Ishikawa (cell line): ENCODE measurements around the gene GET4.

ENCODE experiments used
- CEBPB ChIP-seq: IDR thresholded peaks from 2 replicates; pipeline ENCODE4 v1.6.1; 2012
- CREB1 ChIP-seq: IDR thresholded peaks from 2 replicates; pipeline ENCODE4 v1.6.1; 2012; ENCODE audit warnings: low read depth
- EGR1 ChIP-seq: IDR thresholded peaks from 2 replicates; pipeline ENCODE4 v1.6.1; 2012
- EP300 ChIP-seq: IDR thresholded peaks from 2 replicates; pipeline ENCODE4 v1.6.1; 2012; ENCODE audit warnings: borderline replicate concordance
- FOXM1 ChIP-seq: IDR thresholded peaks from 2 replicates; pipeline ENCODE4 v1.6.1; 2012; ENCODE audit warnings: low read depth, borderline replicate concordance
- MAX ChIP-seq: IDR thresholded peaks from 2 replicates; pipeline ENCODE4 v1.6.1; 2012
- NFIC ChIP-seq: IDR thresholded peaks from 2 replicates; pipeline ENCODE4 v1.6.1; 2012
- RAD21 ChIP-seq: IDR thresholded peaks from 2 replicates; pipeline ENCODE4 v1.6.1; 2012; ENCODE audit warnings: low read depth
- REST ChIP-seq: IDR thresholded peaks from 2 replicates; pipeline ENCODE4 v1.6.1; 2012; ENCODE audit warnings: low read depth, mild to moderate bottlenecking
- TAF1 ChIP-seq: IDR thresholded peaks from 2 replicates; pipeline ENCODE4 v1.6.1; 2012; ENCODE audit warnings: low read depth, mild to moderate bottlenecking
- TCF12 ChIP-seq: IDR thresholded peaks from 2 replicates; pipeline ENCODE4 v1.6.1; 2012; ENCODE audit warnings: low read depth
- TEAD4 ChIP-seq: IDR thresholded peaks from 2 replicates; pipeline ENCODE4 v1.6.1; 2012
- USF1 ChIP-seq: IDR thresholded peaks from 2 replicates; pipeline ENCODE4 v1.6.1; 2012
- YY1 ChIP-seq: IDR thresholded peaks from 2 replicates; pipeline ENCODE4 v1.6.1; 2012; ENCODE audit warnings: low read depth
- ZBTB7A ChIP-seq: IDR thresholded peaks from 2 replicates; pipeline ENCODE4 v1.6.1; 2012; ENCODE audit warnings: low read depth

The GET4 gene

GRCh38 chr7:882336-883035 is 6.1 kb downstream of the GET4 start:
- TF ChIP-seq TEAD4 (no peak), NFIC (no peak), FOXM1 (no peak), MAX (no peak), EP300 (no peak), TCF12 (no peak), EGR1 (no peak)

- TF ChIP-seq ZBTB7A (no peak), CEBPB (no peak), EGR1 (no peak), FOXM1 (no peak), NFIC (no peak), RAD21 (no peak), MAX (no peak), REST (no peak), YY1 (no peak), USF1 (no peak), TEAD4 (no peak), CREB1 (no peak)
Measured at GRCh38 chr7:883055-884021, 7.0 kb downstream of the GET4 start.

- TF ChIP-seq RAD21 (no peak), YY1 (no peak), REST (no peak), MAX (no peak), TAF1 (no peak), ZBTB7A (no peak), EP300 (no peak), USF1 (no peak), TCF12 (no peak), TEAD4 (no peak)
Measured at GRCh38 chr7:884191-885003, 8.0 kb downstream of the GET4 start.

GRCh38 chr7:885261-885892 is 9.0 kb downstream of the GET4 start:
- no peak for TF ChIP-seq RAD21
- no peak for TF ChIP-seq EP300
- no peak for TF ChIP-seq TAF1
- TF ChIP-seq FOXM1: no peak
- no peak for TF ChIP-seq REST
- TF ChIP-seq ZBTB7A: no peak
- TF ChIP-seq USF1: no peak
- no peak for TF ChIP-seq TCF12
- TF ChIP-seq TEAD4: no peak
- TF ChIP-seq EGR1: no peak
- TF ChIP-seq MAX: no peak
- TF ChIP-seq CEBPB: no peak
- TF ChIP-seq NFIC: no peak
- TF ChIP-seq CREB1: no peak
- TF ChIP-seq YY1: no peak
